GM23248 (cell line): ENCODE results near the gene ENOX1.

ENCODE experiments used
- EZH2 ChIP-seq: fragments of 200-600 bp; sonication (generic); IDR thresholded peaks from 2 replicates; pipeline ENCODE4 v1.6.1; 2018; ENCODE audit warnings: antibody characterized with exemption, mild to moderate bottlenecking; ENCODE audit not compliant: insufficient read depth, poor library complexity, severe bottlenecking
- EZH2phosphoT487 ChIP-seq: fragments of 200-600 bp; sonication (generic); IDR thresholded peaks from 2 replicates; pipeline ENCODE4 v1.6.1; 2018; ENCODE audit warnings: antibody characterized with exemption, moderate library complexity, mild to moderate bottlenecking, low read depth; ENCODE audit not compliant: insufficient read depth

- no peak for TF ChIP-seq EZH2phosphoT487
- no peak for TF ChIP-seq EZH2
Measured at GRCh38 chr13:43339145-43339804, 447.5 kb downstream of the ENOX1 start.
